Activated naive CD4-positive, alpha-beta T cell treated with anti-CD3 and anti-CD28 coated beads, Interleukin-2, amount 50 U/mL, for 72 hours (primary cell): ENCODE measurements around the gene CDK2AP2. TPM values are rescaled to one million over a fixed set of nuclear protein-coding genes. Genes with fewer than 3 reads are reported as not detected.
"Not testable (repeated sequence)": the region's sequence is repeated elsewhere in the genome, so short reads cannot be mapped to it uniquely, and the experiment has no call there.

Experiments used
- ATAC-seq, 2 donors: fragments of 150-1000 bp; cut with Tn5 transposase; 2 replicates each; pipeline ENCODE4 v1.10.0; 2021; ENCODE audit warnings: mild to moderate bottlenecking in 2 of 2, moderate library complexity in 2 of 2
- DNase-seq, 2 donors: peaks; one replicate each; pipeline ENCODE4 v3.0.0; 2021 to 2022; ENCODE audit warnings: low spot score in 2 of 2
- H3K27ac Mint-ChIP-seq, 2 donors: one replicate each; pipeline ENCODE4 v1.8.0; 2022; ENCODE audit warnings: mild to moderate bottlenecking in 2 of 2, mixed read lengths in 2 of 2
- H3K36me3 Mint-ChIP-seq, 2 donors: one replicate each; pipeline ENCODE4 v1.8.0; 2022; ENCODE audit warnings: mixed read lengths in 2 of 2
- H3K9me3 Mint-ChIP-seq, 2 donors: one replicate each; pipeline ENCODE4 v1.8.0; 2022; ENCODE audit warnings: mixed read lengths in 2 of 2
- total RNA-seq, 2 donors: library from RNA; stranded (reverse); gene quantifications; one replicate each; pipeline ENCODE4 v1.2.3, GENCODE V29; 2022

The CDK2AP2 gene
- total RNA-seq, 2 donors from 2014 or later, result 72.4 to 85.2 TPM

DNA sequence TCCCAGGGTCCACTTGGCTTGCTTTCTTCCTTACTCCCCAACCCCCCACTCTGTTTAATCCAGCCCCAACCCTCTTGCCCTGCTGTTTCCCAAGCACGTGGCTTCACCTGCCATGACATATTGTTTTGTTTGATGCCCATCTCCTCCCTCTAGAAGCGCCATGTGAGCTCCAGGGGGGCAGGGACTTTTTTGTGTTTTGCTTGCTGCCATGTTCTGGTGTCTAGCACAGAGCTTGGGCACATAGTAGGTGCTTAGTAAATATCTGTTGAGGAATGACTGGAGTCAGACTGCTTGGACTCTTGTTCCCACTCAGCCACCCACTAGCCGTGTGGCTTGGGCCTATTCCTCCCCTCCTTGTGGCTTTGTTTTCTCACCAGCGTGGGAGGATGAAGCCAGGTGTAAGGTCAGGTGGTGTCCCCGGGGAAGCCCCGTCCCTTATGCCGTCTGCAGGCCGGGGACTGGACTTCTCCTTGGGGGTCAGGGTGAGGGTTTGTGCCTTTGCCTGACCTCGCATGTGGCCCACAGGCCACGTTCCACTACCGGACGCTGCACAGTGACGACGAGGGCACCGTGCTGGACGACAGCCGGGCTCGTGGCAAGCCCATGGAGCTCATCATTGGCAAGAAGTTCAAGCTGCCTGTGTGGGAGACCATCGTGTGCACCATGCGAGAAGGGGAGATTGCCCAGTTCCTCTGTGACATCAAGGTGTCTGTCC, 21.3 kb downstream of the CDK2AP2 start:
- Mint-ChIP-seq H3K36me3 (peaks cover 38 to 46% of the 10 kb centered on the region in 2 donors), H3K9me3 (peaks cover 0 to 9% of the 10 kb centered on the region in 2 donors), H3K27ac (peak overlapping the region; percentile 91 to 95)
- DNase-seq (peak; percentile 60 to 87), ATAC-seq (peak; percentile 8 to 41)

DNA sequence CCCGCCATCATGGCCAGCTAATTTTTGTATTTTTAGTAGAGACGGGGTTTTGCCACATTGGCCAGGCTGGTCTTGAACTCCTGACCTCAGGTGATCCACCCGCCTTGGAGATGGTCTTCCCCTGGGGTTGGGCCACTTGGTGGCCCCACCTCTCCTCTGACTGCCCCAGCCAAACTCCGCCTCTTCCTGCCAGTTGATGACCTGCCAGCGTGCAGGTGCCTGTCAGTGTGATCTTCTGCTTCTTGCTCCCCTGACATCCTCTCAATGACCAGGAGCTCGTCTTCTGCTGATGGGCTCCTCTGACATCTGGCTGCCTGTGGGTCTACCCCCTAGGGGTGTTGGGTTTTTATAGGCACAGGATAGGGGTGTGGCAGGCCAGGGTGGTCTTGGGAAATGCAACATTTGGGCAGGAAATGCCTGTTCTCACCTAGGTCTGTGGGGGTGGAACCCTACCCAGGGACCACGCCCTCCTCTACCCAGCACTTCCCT, 22.0 kb downstream of the CDK2AP2 start:
- peak; percentile 68 to 73 for DNase-seq
- H3K36me3 Mint-ChIP-seq, result peaks cover 38 to 46% of the 10 kb centered on the region in 2 donors
- not testable (repeated sequence) for H3K9me3 Mint-ChIP-seq
- peak in 1 of 2 donors; percentile 13 for ATAC-seq
- H3K27ac Mint-ChIP-seq, result peak overlapping the region; percentile 91 to 95

DNA sequence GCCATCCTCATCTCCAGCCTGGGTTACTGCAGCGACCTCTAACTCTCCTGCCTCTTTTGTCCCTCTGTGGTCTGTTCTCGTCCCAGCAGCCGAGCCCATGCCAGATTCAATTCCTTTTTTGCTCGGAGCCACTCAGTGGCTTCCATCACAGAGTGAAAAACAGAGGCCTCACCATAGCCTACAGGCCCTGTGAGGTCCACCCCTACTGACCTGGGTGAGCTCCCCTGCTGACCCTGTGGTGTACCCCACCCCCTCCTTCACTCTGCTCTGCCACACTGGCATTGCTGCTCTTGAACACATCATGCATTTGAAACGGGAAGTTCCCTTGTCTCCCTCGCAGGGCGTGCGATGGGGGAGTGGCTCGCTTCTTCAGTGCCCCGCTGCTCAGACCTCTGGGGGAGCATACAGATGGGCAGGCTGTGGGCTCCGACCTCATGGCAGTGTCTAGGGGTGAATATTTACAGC, 23.1 kb downstream of the CDK2AP2 start:
- Mint-ChIP-seq H3K27ac (peak overlapping the region; percentile 91 to 95), H3K36me3 (peaks cover 37 to 45% of the 10 kb centered on the region in 2 donors), H3K9me3 (peaks cover 0 to 9% of the 10 kb centered on the region in 2 donors)
- ATAC-seq (peak; percentile 6 to 17), DNase-seq (peak; percentile 69 to 75)

DNA sequence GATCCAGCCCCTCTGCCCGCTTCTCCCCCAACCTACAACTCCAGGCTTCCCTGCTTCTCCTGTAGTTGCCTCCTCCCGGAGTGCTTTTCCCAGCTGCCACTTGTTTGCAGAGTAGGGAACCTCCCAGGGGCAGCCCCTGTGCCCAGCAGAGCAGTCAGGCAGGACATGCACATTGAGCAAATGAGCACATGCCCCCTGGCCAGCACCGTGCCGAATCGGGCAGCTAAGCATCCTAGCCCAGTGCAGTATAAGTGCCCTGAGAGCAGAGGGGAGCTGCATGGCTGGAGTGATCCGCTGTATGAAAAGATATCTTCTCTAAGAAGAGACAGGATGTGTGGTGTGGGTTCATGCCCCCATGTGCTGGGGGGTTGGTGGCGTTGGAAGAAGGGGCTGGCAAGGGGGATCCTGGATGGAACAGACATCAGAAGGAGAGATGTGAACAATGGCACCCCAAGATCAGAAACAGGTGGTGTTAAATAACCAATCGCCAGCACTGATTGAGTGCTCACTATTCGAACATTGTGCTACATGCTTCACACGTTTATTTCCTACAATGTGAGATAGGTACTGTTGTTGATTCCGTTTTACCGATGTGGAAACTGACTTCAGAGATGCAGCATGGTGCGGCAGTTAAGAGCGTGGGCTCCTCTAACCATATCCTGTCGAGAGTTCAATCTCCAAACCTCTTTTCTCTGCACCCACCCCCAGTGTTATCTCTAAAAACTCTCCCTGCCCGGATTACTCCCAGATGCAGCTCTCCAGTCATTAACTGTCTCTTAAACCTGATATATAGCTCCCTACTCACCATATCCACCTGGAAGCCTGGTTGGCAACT, 23.9 kb downstream of the CDK2AP2 start:
- Mint-ChIP-seq H3K36me3 (peaks cover 33 to 39% of the 10 kb centered on the region in 2 donors), H3K27ac (peak overlapping the region; percentile 91 to 95), H3K9me3 (peaks cover 0 to 9% of the 10 kb centered on the region in 2 donors)
- ATAC-seq, result peak; percentile 7 to 23
- peak; percentile 43 to 66 for DNase-seq

DNA sequence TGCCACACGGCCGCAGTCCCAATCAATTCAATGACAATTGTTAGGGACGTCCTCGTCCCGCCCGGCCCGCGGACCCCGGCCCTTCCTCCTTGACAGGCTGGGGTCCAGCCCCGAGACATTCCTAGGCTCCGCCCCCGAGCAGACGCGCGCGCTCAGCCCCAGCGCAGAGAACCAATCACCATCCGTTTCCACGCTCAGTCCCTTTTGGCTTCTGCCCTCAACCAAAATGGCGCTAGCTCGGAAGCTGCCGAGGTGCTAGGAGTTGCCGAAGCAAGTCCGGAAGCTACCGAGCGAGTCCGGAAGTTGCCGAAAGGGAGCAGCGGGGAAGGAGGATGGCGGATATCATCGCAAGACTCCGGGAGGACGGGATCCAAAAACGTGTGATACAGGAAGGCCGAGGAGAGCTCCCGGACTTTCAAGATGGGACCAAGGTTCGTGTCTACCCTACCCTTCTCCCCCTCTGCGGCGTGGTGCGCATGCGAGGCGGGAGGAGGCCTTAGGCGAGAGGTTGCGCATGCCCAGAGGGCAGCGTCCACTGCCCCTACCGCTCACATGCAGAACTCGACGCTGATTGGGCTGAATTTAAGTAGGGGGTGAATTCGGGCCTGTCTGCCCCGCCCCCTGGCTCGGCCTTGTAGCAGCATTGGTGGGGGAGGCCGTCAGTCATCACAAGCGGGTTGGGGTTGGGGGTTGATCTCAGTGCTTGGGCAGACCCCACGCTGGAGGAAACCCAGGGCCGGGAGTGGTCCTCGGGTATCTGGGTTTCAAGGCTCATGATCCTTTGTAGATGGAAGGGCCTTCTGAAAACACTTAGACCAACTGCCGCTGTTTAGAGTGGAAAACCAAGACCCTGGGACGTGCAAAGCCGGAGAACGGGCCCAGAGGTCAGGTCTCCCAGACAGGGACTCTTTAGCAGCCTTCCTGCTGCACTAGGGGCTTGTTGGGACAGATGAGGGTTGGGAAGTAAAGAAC, 24.8 kb downstream of the CDK2AP2 start, which contains the start of gene AIP:
Gene AIP, plus strand, starts transcription at position 200 of the 972 bp plus-strand sequence. Its CDS starts 133 bp downstream, at position 333.
- H3K9me3 Mint-ChIP-seq, result peaks cover 0 to 9% of the 10 kb centered on the region in 2 donors
- peaks cover 33 to 34% of the 10 kb centered on the region in 2 donors for H3K36me3 Mint-ChIP-seq
- peak within 1 kb of the TSS; percentile 91 to 95 for H3K27ac Mint-ChIP-seq
- ATAC-seq (peak; percentile 65 to 68), DNase-seq (peak; percentile 97 to 98)

DNA sequence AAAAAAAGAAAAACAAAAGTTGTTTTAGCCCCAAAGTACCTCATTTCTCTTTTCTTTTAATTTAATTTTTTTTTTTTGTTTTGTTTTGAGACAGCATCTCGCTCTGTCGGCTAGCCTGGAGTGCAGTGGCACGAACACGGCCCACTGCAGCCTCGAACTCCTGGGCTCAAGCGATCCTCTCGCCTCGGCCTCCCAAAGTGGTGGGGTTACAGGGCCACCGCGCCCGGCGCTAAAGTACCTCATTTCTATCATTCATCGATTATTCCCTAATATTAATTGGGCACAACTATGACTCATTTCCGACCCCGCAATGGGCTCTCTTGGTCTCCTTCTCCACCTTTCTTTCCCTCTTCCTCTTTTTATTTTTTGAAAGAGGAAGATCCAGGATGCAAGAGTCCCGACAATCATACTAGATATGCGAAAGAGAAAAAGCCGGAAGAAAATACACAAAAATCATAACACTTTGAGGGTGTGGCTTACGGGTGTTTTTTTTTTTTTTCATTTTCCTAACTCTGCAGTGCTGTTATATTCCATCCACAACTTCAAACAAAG, 25.6 kb downstream of the CDK2AP2 start:
- DNase-seq (no peak), ATAC-seq (no peak)
- Mint-ChIP-seq H3K36me3 (peaks cover 29 to 33% of the 10 kb centered on the region in 2 donors), H3K9me3 (peaks cover 0 to 6% of the 10 kb centered on the region in 2 donors), H3K27ac (peak overlapping the region; percentile 91 to 95)

DNA sequence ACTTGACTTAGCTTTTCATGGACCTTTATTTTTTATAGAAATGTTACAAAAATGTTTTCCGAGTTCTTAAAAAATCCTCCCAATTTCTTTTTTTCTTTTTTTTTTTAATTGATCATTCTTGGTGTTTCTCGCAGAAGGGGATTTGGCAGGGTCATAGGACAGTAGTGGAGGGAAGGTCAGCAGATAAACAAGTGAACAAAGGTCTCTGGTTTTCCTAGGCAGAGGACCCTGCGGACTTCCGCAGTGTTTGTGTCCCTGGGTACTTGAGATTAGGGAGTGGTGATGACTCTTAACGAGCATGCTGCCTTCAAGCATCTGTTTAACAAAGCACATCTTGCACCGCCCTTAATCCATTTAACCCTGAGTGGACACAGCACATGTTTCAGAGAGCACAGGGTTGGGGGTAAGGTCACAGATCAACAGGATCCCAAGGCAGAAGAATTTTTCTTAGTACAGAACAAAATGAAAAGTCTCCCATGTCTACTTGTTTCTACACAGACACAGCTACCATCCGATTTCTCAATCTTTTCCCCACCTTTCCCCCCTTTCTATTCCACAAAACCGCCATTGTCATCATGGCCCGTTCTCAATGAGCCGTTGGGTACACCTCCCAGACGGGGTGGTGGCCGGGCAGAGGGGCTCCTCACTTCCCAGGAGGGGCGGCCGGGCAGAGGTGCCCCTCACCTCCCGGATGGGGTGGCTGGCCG, 30.5 kb downstream of the CDK2AP2 start:
- DNase-seq, H3K9me3 Mint-ChIP-seq, ATAC-seq, H3K27ac Mint-ChIP-seq, H3K36me3 Mint-ChIP-seq: not testable (repeated sequence)

DNA sequence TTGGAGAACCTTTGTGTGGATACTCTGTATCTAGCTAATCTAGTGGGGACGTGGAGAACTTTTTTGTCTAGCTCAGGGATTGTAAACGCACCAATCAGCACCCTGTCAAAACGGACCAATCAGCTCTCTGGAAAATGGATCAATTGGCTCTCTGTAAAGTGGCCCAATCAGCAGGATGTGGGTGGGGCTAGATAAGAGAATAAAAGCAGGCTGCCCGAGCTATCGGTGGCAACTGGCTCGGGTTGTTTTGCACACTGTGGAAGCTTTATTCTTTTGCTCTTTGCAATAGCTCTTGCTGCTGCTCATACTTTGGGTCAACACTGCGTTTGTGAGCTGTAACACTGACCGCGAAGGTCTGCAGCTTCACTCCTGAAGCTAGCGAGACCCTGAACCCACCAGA, 31.3 kb downstream of the CDK2AP2 start:
- H3K9me3 Mint-ChIP-seq, H3K27ac Mint-ChIP-seq: not testable (repeated sequence)

DNA sequence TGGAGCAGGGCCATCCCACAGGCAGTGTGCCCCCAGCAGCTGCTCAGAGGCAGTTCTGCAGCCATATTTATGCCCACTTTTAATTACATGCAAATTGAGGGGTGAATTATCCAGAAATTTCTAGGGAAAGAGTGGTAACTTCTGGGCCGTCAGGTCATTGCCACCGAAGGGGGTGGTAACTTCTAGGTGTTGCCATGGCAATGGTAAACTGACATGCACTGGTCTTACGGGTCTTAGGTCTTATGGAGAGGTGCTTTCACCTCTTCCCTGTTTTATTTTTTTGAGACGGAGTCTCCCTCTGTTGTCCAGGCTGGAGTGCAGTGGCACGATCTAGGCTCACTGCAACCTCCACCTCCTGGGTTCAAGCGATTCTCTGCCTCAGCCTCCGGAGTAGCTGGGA, 35.1 kb downstream of the CDK2AP2 start:
- Mint-ChIP-seq H3K27ac (no peak overlapping the region), H3K9me3 (no peaks in the 10 kb centered on the region), H3K36me3 (peaks cover 0 to 6% of the 10 kb centered on the region in 2 donors)
- ATAC-seq (no peak), DNase-seq (no peak)

More for the DNA sequence above, 31.3 kb downstream of the CDK2AP2 start:
- not testable (repeated sequence) for DNase-seq, H3K36me3 Mint-ChIP-seq, ATAC-seq

DNA sequence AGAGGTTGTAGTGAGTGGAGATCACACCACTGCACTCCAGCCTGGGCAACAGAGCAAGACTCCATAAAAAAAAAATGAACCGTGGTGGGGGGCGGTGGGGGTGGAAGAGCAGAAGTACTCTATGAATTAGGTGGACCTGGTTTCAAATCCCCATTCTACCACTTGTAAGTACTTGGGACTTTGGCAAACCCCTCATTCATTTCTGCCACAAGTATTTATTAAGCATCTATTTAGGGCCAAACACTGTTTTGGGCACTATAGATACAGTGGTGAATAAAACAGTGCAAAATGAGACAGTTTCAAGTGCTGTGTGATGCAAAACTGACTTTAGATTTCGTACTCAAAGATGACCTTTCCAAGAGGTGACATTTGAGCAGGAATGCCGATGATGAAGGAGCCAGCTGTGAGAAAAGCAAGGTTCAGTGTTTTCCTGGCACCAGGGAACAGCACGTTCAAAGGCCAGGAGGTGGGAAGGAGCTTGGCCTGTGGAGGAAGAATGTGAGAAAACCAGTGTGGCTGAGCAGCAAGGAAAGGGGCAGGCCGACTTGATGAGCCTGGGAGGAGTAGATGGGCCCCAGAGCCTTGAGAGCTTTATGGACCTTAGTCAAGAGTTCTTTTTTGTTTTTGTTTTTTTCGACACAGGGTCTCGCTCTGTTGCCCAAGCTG, 37.5 kb downstream of the CDK2AP2 start:
- peaks cover 2 to 8% of the 10 kb centered on the region in 2 donors for H3K36me3 Mint-ChIP-seq
- peak overlapping the region; percentile 16 to 82 for H3K27ac Mint-ChIP-seq
- no peaks in the 10 kb centered on the region for H3K9me3 Mint-ChIP-seq
- ATAC-seq, result no peak
- no peak for DNase-seq

DNA sequence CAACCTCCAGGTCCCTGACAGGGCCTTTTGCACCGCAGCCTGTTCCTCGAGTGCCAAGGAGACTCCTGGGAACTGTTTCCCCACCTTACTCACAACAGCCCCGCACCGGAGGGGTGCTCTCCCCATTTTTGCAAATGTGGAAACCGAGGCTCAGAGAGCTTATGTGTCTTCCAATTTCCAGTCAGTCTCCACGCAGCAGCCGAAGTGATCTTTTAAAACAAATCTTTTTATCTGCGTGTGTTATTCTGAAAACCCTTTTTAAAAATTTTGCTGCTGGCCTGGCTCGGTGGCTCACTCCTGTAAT, 38.5 kb downstream of the CDK2AP2 start:
- Mint-ChIP-seq H3K27ac (peak overlapping the region; percentile 82 to 93), H3K36me3 (peaks cover 7 to 15% of the 10 kb centered on the region in 2 donors), H3K9me3 (no peaks in the 10 kb centered on the region)
- ATAC-seq (no peak), DNase-seq (no peak)

DNA sequence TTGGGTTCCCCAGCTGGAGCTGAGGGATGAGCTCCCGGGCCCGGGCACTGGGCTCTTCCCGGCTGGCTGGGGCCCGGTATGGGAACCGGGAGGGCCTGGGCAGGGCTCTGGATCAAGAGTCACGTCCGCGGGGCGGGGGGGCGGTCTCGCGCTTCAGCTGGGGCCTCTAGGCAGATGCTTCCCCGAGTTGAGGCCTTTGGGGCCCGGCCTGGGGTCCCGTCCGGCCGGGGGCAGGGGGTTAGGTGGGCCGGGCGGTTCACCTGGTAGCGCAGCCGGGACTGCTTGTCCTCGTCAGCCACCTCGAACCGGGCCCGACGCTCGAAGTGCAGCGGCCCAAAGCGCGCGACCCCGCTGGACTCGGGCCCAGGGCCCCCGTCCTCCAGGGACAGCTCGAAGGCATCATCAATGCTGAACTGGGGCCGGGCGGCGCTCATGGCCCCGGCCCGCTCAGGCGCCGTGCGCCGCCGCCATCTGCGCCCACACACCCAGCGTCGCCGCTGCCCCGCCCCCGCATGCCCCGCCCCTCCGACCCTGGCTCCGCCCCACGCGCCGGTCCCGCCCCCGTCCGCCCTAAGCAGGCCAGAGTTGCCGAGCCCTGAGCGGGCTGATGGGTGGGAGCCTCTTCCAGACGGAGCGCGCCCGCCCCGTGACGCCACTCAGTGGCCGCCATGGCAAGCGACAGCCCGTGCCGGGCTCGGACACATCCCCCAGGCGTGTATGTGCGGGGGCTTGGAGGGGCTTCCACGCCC, 39.0 kb downstream of the CDK2AP2 start, which contains the start of gene TMEM134:
Gene TMEM134, minus strand, starts transcription at position 493 of the 749 bp plus-strand sequence. Its CDS starts 59 bp downstream, at position 434.
- H3K9me3 Mint-ChIP-seq, result no peaks in the 10 kb centered on the region
- peaks cover 7 to 15% of the 10 kb centered on the region in 2 donors for H3K36me3 Mint-ChIP-seq
- H3K27ac Mint-ChIP-seq, result peak within 1 kb of the TSS; percentile 82 to 97
- peak; percentile 90 to 92 for DNase-seq
- peak; percentile 82 to 84 for ATAC-seq

DNA sequence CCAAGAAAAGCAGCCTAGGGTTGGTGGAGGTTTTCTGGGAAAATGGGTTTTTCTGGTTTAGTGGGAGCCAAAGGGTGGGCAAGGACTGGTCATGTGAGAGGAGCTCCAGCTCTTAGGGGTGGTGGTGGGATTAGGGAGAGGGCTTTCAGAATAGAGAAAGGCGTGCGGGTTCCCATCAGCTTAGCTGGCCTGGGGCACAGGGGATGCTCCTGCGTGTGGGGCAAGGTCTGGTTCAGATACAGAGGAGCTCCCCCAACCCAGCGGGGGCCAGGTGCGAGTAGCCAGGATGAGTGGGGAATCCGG, 39.6 kb downstream of the CDK2AP2 start:
- Mint-ChIP-seq H3K36me3 (peaks cover 7 to 15% of the 10 kb centered on the region in 2 donors), H3K9me3 (no peaks in the 10 kb centered on the region), H3K27ac (peak overlapping the region; percentile 82 to 97)
- no peak for DNase-seq
- peak in 1 of 2 donors; percentile 1 for ATAC-seq

DNA sequence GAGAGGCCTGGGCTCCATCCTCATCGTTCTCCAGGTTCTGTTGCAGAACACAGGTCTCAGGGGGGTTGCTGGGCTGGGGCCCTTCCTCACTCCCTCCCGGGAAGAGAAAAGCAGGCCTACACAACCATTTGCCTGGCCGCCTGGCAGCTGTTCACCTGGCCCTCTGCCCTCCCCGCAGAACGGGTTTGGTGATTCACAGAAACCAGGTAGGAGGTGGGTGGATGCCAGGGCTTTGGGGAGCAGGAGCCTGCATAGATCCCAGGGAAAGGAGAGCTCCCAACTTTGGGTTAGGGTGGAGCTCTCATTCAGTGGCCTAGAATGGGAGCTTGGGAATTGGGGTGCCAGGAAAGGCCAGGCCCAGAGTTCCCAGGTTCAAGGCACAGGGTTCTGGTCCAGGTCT, 39.9 kb downstream of the CDK2AP2 start:
- DNase-seq (no peak), ATAC-seq (no peak)
- peaks cover 7 to 15% of the 10 kb centered on the region in 2 donors for H3K36me3 Mint-ChIP-seq
- peak overlapping the region; percentile 82 to 97 for H3K27ac Mint-ChIP-seq
- no peaks in the 10 kb centered on the region for H3K9me3 Mint-ChIP-seq
